Measurements from ENCODE around the gene ARL4C.

ARL4C gene

DNA sequence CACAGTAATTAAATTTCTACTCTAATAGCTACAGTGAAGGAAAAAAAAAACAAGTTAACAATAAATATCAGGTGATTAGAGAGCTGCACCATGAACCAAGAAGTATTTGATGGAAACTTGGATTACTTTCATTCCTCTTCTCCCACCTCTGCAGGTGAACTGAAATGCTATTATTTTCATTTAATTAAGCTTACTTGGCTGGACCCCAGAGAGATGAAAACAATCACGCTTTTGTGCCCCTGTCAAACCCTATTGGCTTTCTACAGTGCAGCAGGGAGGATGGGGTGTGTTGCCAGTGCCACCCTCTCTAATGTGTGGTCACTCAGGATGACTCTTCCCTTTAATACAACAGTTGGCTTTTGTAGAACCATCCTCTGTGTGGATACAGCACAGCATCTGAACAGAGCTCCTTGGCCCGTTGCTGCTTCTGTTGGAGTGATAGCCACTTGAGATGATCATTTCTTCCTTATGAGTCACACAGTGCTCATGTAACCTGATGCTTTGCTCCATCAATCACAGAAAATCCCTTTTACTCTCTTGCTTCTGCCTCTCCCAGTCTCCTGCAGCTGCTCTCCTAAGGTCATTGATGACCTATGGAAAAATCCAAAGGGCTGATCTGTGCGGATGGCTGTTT, 5.5 kb upstream of the ARL4C start:
- in situ Hi-C loops (cut with HindIII; ENCODE audit: low sequenced_read_pairs): loop anchor here (10.0 to 25.0 kb wide), 2 partner anchors 208 to 590 kb away; partner anchors contain the start of gene TRPM8

- in situ Hi-C loops (cut with HindIII; ENCODE audit: low sequenced_read_pairs): loop anchor here (10.0 to 25.0 kb wide), 2 partner anchors 206 to 588 kb away; partner anchors contain the start of gene TRPM8
Measured at GRCh38 chr2:234500394-234501006, 3.6 kb upstream of the ARL4C start.

- in situ Hi-C loops (cut with HindIII; ENCODE audit: low sequenced_read_pairs): no loop called here
Measured at GRCh38 chr2:234497594-234498235, 834 bp upstream of the ARL4C start.

GRCh38 chr2:234496055-234496834, 636 bp downstream of the ARL4C start:
- in situ Hi-C loops (cut with HindIII; ENCODE audit: low sequenced_read_pairs): no loop called here

DNA sequence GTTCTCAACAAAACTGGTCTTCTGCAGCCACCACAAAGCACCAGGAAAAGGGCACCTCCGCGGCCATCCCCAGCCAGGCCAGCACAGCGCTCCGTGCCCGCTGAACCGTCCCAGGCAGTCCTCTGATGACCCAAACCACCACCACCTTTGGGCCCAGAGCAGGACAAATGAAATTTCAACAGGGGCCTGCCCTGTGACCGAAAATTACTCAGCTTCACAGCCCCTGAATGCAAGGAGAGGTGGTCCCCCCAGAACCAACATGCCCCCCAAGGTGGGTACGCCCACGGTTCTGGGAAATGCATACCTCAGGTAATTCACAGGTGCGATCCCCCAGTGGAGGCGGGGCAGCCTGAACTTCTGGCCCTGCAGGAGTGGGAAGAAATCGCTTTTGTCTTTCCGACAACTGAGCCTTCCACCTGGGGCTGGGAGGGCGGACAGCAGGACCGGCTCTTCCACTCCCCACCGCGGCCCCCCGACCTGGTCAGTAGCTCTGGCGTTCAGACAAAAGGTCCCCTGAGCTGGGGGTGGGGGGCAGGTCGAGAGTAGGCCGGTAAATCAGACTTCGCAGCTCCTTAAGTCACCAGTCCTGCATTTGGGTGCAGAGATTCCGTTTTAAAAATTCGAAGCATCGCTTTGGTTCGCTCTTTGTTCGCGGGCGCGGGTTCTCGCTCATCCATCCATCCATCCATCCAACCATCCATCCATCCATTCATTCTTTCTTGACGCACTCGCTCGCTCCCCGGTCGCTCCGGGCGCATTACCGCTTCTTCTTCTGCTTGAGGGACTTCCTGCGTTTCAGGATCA, 1.4 kb downstream of the ARL4C start:
- in situ Hi-C loops (cut with HindIII; ENCODE audit: low sequenced_read_pairs): no loop called here

DNA sequence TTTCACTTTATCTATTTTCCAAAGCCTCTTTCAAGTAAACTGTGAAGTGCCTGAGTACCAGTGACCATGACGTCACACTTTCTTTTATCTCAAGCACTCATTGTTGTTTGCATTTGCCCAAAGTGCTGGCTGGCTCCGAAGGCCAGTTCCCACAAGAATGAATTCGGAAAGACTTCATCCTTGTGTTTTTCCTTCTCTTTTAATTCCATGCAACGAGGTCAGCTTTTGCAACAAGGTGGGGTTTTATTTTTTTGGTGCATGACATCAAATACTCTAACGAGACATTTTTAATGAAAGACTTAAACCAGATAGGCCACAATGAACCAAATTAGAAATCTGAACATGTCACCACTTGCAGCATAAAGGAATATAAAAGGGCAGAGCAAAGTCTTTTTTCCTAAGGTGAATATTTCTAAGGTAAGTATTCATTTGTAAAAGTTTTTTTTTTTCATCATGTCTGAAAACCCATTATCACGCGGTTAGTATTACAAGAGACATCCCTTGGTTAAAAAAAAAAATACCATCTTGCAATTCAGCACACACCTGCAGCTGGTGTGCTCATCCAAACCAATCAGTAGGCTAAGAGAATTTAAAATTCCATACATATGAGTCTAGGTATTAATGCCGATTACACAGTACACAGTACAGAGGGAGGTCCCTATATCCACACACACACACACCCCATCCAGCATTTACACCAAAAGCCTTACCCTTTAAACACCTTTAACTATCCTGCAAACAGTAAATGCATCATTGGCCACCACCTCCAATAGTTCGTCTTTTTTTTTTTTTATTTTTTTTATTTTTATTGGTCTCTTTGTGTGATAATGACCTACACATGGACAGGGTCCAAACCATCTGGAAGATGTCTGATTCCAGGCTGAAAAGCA, 2.3 kb downstream of the ARL4C start:
- in situ Hi-C loops (cut with HindIII; ENCODE audit: low sequenced_read_pairs): no loop called here

GRCh38 chr2:234493796-234494195, 3.1 kb downstream of the ARL4C start:
- in situ Hi-C loops (cut with HindIII; ENCODE audit: low sequenced_read_pairs): no loop called here

DNA sequence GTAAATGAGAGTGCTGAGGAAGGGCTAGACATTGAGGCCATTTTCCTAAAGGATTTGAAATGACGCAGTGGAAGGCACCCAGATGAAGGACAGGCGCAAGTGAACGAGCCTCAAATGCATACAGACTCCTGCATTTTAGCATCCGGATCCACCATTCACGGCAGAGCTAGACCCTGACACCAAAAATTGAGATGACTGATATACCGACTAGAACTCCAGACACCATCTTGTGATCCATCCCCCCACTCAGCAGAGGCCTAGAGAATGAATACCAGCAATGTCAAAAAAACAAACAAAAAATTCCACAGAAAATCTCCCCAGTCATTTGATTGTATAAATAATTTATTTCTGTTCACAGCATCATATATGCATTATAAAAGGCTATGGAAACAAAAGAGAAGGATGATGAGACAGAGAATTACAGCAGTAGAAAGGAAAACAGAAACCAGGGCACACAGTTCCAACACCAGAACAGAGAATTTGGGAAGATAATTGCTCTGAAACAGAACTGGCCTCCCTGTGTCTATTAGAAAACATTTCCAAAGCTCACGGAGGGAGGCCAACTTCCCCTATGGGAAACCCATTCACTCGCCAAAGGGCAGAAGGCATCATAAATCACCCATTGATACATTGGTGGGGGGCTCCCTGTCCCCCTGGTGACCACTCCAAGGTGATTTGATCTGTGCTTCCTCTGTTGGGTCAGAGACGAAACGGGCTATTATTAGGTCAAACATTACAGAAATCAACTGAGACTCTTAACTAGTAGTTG, 4.0 kb downstream of the ARL4C start:
- in situ Hi-C loops (cut with HindIII; ENCODE audit: low sequenced_read_pairs): no loop called here

DNA sequence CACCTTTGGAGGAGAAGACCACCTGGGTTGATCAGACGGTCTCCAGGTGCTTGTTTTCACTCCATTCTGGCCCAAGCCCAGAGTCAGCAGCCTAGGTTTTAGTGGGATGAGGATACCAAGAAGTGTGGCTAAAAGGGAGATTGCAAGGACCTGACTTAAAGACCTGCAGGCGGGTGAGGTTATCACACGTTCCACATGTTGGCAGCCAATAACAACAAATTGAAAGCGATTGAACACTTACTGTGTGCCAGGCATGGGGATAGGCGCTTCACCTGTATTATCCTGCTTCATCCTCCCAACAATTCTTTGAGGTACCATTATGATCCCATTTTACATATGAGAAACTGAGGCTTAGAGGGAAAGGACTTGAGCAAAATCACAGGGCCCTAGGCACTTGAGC, 5.0 kb downstream of the ARL4C start:
- in situ Hi-C loops (cut with HindIII; ENCODE audit: low sequenced_read_pairs): no loop called here

- in situ Hi-C loops (cut with HindIII; ENCODE audit: low sequenced_read_pairs): no loop called here
Measured at GRCh38 chr2:234491281-234491680, 5.6 kb downstream of the ARL4C start.

DNA sequence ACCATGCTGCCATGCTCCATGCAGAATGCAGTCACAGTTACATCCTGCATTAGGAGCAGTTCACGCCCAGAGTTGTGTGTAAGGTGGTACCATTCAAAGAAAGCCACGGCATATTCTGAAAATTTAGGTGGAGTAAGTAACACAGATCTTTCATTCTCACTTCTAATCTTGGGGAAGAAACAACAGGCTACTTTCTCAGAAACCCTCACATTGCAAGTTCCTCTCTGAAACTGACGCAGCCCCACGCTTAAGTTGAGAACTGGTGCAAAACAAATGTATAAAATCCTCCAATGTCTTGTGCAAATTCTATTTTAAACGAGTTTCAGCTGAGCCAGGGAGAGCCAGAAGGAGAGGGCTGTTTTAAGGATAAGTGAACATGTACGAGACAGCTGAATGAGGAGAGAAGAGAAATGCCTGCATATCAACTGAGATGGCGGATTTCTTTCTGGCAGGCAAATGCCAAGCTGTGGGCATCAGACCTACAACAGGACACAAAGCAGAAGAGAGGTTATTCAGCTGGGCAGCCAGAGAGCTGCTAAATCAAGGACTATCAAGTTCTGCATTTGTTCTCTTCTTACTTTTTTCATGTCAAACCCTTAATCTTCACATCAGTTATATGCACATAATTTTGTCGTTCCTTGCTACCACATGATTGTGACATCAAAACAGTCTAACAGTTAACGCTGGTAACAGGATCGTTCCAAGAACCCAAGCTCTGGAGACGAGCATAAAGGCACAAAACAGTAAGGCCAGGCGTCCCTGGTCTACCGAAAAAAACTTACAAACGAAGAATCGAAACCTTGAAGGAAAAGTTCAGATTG, 6.4 kb downstream of the ARL4C start:
- in situ Hi-C loops (cut with HindIII; ENCODE audit: low sequenced_read_pairs): no loop called here

GRCh38 chr2:234488913-234489451, 7.9 kb downstream of the ARL4C start:
- in situ Hi-C loops (cut with HindIII; ENCODE audit: low sequenced_read_pairs): no loop called here

DNA sequence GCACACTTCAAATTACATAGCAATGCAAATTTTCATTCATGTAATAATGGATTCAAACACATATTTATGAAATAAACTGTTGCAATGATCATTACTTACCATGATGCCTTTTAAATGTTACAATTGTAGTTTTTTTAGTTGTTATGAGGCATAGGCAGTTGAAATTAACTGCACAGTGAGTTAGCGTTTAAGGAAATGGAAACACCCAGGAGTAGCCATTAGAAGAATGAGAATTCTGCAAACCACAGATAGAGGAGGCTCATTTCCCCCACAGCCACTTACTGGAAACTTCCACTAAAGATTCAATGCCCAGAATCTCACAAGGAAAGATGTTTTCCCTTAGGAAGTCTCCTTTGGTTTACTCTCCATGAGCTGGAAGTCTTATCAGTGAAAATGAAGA, 8.4 kb downstream of the ARL4C start:
- in situ Hi-C loops (cut with HindIII; ENCODE audit: low sequenced_read_pairs): no loop called here

DNA sequence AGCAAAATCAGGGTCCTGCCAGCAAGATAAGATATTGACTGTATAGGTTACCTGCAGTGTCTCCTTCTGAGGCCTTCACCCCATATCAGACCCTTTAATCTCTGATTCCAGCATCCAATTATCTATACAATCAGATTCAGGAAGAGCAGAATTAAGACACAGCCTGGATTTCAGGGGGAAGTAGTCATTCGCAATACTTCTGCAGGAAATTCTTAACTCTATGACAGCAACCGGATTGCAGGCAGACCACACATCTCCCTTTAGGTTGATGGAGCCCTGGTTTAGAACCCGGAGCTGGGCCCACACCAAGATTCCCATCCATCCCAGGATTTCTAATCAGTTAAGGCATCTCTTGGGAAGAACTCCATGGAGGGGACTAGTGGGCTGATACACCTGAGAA, 9.5 kb downstream of the ARL4C start:
- in situ Hi-C loops (cut with HindIII; ENCODE audit: low sequenced_read_pairs): no loop called here

GRCh38 chr2:234483568-234484251, 13.2 kb downstream of the ARL4C start:
- in situ Hi-C loops (cut with HindIII; ENCODE audit: low sequenced_read_pairs): no loop called here

DNA sequence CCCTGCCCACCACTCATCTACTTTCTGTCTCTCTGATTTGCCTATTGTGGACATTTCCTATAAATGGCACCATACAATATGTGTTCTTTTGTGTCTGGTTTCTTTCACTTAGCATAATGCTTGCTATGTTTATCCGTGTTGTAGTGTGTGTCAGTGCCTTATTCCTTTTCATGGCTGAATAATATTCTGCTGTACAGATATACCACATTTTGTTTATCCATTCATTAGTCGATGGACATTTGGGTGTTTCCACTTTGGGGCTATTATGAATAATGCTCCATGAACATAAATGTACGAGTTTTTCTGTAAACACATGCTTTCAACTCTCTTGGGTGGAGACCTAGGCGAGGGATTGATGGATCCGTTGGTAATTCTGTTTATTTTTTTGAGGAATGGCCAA, 15.6 kb downstream of the ARL4C start:
- in situ Hi-C loops (cut with HindIII; ENCODE audit: low sequenced_read_pairs): no loop called here

- in situ Hi-C loops (cut with HindIII; ENCODE audit: low sequenced_read_pairs): no loop called here
Measured at GRCh38 chr2:234480337-234480736, 16.5 kb downstream of the ARL4C start.
